GM19351 (cell line): ENCODE data around the gene ACTN1.

Experiments used
- ATAC-seq: cut with Tn5 transposase; IDR thresholded peaks from one replicate; pipeline ENCODE4 v1.9.1; 2021; ENCODE audit warnings: mild to moderate bottlenecking, moderate library complexity; ENCODE audit not compliant: unreplicated experiment

ACTN1 gene

DNA sequence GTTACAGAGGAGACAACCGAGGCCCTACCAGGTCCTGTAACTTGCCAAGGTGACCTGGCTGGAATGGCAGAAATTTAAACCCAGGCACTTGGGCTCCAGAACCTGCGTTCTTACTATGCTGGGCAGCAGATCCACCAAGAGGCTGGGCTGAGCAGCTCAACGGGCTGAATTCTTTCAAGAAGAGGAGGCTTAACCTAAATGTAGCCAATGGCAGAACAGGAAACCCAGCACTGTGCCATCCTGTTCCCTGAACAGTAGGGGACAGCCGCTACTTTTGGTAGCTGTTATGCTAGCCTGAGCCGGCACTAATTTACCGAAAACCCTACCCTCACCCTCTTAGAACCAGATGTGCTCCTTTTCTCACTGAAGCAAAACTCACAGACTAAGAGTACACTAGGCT is 86.1 kb downstream of the ACTN1 start:
- ATAC-seq = no peak

DNA sequence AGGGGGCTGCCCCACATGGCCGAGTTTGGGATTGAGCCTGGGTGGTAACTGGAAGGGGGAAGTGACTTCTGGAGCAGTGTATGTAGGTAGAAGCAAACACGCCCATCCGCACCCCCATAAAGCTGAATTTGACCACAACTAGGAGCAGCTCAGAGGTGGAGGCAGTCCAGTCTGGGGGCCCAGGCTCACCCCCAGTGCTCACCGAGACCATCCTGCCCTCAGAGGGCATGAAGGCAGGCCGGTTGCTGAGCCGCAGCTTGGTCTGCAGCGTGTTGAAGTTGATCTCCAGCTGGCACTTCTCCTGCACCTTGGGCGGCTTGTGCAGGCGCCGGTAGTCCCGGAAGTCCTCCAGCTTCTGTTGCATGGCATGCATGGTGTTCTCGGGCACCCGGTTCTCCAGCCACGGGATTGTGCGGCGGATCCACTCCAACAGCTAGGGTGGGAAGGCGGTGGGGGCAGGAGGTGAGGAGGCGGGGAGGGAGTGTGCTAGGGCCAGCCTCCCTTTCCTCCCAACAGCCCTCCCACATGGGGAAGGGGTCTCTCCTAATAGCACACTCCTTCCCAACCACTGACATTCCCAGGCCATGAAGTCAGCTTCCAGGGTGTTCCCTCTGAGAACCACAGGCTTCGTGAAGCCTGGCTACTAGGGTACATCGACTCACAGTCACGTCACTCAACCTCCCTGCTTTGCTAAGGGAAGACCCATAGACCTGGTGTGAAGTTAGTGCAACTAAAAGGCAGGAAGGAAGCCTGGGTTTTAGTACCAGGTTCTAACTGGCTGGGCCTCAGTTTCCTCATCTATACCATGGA is 87.0 kb downstream of the ACTN1 start:
- ATAC-seq = no peak

- no peak for ATAC-seq
Measured at GRCh38 chr14:68890173-68890931, 88.8 kb downstream of the ACTN1 start.

DNA sequence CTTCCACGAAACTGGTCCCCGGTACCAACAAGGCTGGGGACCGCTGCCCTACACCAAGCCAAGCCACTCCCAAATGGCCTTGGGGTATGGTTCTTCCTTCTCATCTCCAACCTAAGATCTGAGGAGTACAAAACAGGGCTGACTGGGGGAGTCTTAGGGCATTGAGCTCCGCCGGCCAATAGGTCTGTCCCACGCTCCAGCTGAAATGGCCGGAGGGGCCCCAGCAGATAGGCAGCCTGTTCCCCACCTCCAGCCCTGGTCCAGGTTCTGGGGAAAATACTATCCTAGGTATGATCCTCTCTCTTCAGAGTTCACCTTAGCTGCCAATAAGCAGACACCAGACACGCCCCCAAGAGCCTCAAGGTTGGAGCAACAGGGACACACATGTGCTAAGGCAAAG is 90.2 kb downstream of the ACTN1 start:
- ATAC-seq = no peak

GRCh38 chr14:68888025-68888850 is 90.9 kb downstream of the ACTN1 start:
- no peak for ATAC-seq

DNA sequence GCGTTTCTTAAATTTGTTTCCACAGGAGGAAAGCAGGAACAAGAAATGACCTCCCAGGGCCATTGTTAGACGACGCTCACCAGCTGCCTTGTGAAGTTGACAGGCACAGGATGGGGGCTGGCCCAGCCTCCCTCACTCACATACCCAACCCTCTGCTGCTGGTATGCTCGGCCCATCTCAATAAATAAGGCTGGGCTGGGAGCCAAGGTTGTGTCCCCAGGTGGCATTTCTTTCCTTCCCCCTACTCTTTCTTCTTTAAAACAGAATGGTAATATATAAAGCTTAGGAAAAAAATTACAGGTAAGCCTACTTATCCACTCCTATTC is 93.0 kb downstream of the ACTN1 start:
- no peak for ATAC-seq

GRCh38 chr14:68885226-68886108 is 93.6 kb downstream of the ACTN1 start:
- ATAC-seq = no peak

DNA sequence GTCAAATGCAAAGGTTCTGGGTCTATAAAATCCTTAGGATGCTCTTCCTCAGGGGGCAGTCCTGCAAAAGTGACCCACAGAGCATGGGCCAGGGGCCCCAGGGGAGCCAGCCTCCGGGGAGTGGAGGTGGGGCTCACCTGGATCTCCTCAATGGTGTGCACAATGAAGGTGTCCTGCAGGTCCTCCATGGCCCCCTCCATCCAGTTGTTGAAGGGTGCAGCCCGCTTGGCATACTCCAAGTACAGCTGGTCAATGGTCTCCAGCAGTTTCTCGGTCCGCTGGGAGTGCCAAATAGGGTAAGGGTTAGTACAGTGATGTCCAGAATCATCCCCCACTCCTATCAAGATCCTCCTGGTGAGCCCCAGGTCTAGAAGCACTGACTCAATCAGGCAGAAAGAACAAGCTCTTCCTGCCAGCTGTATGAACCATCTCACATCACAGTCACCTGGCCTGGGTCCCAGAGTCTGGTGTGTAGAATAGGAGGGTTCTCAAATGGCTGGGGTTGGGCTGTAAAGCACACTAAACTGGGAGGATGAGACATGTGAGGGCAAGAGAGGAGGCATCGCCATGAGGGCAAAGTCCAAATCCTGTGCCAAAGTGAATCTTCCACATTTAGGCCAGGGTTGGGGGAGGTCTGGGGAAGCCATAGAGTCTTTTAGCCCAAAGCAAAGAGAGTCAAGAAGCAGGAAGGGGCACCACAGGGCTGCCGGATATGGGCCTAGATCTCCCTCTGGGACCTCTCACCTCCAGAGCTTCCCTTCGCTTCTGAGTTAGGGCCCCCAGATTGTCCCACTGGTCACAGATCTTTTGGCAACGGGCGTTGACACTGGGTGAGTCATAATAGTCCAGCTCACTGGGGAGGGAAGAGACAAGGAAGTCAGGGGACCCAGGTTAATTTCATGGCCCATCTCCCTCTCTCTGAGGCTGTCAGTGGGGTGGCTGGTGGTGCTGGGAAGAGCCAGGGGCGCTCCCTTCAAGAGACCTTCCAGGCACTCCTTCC is 94.8 kb downstream of the ACTN1 start:
- no peak for ATAC-seq

DNA sequence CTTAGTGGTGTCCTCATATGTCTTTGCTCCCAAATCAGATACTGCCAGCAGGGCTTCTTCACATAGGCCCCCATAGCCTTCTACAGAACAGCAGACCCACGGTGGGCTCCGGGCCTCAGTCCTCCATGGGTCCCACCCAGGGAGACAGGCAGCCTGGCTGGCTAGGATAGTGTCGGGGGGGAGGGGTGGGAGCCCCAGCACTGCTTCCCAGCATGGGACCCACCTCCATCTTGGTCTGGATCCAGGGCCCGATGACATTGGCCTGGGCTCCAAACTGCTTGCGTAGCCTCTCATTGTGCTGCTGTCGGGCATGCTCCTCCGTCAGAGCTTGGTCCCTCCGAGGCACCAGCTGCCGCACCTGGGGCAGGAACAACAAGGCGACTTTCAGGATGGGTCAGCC is 96.9 kb downstream of the ACTN1 start:
- no peak for ATAC-seq

- no peak for ATAC-seq
Measured at GRCh38 chr14:68881396-68881795, 97.7 kb downstream of the ACTN1 start.

- ATAC-seq = no peak
Measured at GRCh38 chr14:68880581-68881105, 98.5 kb downstream of the ACTN1 start.

- no peak for ATAC-seq
Measured at GRCh38 chr14:68879841-68880575, 99.1 kb downstream of the ACTN1 start.

DNA sequence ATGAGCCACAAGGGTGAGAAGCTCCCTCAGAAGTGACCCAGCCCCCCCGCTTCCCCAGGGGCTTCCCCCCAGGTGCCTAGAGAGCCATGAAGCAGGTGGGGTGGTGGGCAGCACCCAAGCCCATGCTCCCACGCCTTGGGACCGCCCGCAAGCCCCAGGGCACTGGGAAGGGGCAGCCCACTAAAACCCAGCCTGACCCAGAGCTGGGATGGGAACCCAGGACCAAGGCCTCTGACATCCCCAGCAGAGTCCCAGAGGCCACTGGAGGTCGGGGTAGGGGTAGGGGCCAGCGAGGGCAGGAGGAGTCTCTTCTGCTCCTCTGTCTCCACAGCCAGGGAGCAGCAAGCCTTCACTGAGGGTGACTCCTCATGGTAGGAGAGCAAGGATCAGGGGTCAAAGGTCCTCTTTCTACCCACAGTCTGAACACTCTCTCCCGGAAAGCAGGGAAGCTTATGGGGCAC is 99.8 kb downstream of the ACTN1 start:
- ATAC-seq = no peak

GRCh38 chr14:68878908-68879307 is 100.2 kb downstream of the ACTN1 start:
- no peak for ATAC-seq

GRCh38 chr14:68877993-68878575 is 101.0 kb downstream of the ACTN1 start:
- ATAC-seq = no peak

DNA sequence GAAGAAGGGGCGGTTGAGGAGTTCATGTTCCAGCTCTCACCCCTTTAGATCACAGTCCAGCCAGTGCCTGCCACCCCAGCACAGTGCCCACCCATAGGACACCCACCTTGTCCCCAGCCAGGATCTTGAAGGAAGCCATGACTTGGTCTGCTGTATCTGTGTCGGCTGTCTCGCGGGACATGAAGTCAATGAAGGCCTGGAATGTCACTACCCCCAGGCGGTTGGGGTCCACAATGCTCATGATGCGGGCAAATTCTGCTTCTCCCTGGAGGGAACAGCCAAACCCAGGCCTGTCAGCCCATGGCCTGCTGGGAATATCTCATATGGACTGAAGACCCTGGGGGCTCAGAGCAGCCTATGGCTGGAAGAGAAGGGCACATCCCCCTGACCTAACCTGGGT is 102.1 kb downstream of the ACTN1 start:
- ATAC-seq = no peak

DNA sequence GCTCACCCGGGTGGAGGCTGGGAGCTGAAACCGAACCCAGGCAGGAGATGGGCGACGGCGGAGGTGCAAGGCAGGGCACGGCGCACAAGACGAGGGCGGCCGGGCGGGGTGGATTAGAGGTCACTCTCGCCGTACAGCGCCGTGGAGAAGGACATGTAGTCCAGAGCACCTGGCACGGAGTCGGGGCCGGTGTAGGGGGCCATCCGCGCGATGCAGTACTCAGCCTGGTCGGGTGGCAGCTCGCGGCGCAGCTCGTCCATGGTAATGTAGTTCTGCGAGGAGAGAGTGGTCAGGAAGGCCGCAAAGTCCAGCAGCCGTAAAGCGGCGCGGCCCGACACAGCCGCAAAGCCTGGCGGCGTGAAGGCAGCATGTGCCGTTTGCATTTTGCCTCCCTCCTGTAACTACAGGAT is 104.4 kb downstream of the ACTN1 start:
- ATAC-seq = no peak

DNA sequence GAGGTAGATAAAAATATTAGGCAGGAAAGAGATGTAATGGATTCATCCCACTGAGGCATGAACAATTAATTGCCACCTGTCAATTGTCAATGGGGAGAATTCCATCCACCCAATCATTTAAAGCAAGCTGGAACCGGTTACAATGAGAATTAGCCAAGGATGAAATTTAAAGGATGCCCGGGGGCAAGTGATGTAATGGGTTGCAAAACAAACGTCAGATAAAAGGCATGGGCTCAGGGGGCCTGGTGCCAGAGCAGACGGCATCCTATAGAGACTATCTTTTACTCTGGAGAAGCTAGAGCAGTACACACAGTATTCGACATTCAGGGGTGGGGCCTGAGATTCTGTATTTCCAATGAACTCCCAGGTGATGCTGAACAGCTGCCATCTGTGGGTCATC is 105.7 kb downstream of the ACTN1 start:
- no peak for ATAC-seq
